Measurements from ENCODE around the gene IGF2R.

The IGF2R gene

DNA sequence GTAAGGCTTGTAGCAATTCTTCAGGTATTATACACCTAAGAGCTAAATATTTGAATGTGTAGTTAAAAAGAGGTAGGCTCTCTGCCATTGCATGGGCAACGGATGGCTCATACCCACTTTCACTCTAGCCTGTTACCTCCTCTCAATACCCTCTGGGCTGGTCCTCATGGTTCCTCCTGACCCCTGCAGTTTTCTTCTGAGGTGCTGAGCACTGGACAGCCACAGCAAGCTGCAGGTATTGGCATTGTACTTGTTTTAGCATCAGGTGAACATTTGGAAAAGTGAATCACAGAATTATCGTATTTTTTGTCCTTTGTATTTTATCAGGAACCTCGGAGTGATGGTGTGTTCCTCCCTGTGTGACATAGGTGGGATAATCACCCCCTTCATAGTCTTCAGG is 185.6 kb downstream of the IGF2R start:
- DNase-seq: no peak

DNA sequence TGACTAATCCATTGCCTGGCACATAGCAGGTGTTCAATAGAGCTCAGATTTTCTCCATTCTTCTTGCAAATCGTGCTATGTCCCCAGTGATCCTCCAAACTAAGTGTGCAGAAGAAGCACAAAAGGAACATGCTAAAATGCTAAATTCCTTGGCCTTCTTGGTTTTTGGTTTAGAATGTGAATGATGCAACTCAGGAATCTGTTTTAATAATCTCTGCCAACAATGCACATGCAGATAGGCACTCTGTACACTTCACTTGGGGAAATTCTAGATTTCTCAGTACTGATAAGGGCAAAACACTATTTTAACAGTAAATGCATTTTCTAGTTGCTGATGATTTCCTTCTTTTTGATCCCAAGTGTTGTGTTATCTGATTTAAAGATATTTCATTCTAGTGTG is 188.0 kb downstream of the IGF2R start:
- DNase-seq: no peak

DNA sequence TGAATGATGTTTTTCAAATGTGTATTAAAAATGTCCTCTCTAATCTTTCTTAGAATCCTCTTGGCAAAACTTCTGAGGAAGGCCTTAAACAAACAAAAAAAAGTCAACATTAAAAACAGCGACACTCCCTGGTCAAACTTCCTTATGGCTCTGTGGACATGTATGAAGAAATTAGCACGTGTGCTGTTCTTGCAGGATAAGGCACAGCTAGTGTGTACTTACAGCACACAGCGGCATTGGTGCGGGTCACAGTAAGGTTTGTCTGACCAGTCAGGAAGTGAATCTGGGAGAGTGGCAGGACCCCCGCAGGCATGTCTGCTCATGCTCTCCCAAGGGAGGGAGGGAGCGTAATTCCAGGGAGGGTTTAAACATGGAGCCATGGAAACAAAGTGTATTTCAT is 191.6 kb downstream of the IGF2R start:
- no peak for DNase-seq
